IMR-90 (cell line): ENCODE measurements around the gene MFGE8. TPM values are rescaled to one million over a fixed set of nuclear protein-coding genes. Genes with fewer than 3 reads are reported as not detected.

Experiments used
- ATAC-seq: fragments of 200-7000 bp; cut with Tn5 transposase; 2 replicates; pipeline ENCODE4 v1.9.1; 2020; ENCODE audit warnings: low read depth, mild to moderate bottlenecking, moderate library complexity
- BruUV-seq: library from RNA; stranded (reverse); fragments of 400-500 nt; replicated peaks from 2 replicates; lab custom pipeline; 2021; lab: Mats Ljungman, UMichigan
- CTCF ChIA-PET: fragments of 300-600 bp; formaldehyde crosslinking; extraction: SDS; loops from one replicate; lab custom pipeline; 2021; ENCODE audit warnings: antibody characterized with exemption; lab: Yijun Ruan, JAX
- POLR2A ChIA-PET: fragments of 300-600 bp; sonication (Branson Sonifier 250); formaldehyde crosslinking; loops from one replicate; lab custom pipeline; 2022; ENCODE audit warnings: antibody characterized with exemption; ENCODE audit not compliant: unreplicated experiment; lab: Charles Lee
- DNase-seq: peaks from one replicate; pipeline ENCODE4 v3.0.0; 2013
- H2AFZ ChIP-seq: replicated peaks from 2 replicates; pipeline ENCODE3; 2013; ENCODE audit warnings: low read length, mild to moderate bottlenecking; ENCODE audit not compliant: poor library complexity
- H2AK5ac ChIP-seq: 2 replicates; pipeline ENCODE4 v1.6.1; 2013; ENCODE audit warnings: low read depth, low read length, inconsistent platforms
- H2AK9ac ChIP-seq: replicated peaks from 2 replicates; pipeline ENCODE3; 2013; ENCODE audit warnings: mild to moderate bottlenecking, low read depth, low read length, moderate library complexity; ENCODE audit not compliant: poor library complexity
- H2BK120ac ChIP-seq: 2 replicates; pipeline ENCODE4 v1.6.1; 2013; ENCODE audit warnings: low read depth, low read length, inconsistent platforms
- H2BK15ac ChIP-seq: 3 replicates; pipeline ENCODE4 v1.6.1; 2013; ENCODE audit warnings: low read depth, low read length, inconsistent platforms
- H2BK20ac ChIP-seq: 2 replicates; pipeline ENCODE4 v1.6.1; 2013; ENCODE audit warnings: low read depth, mild to moderate bottlenecking, inconsistent platforms, low read length, moderate library complexity
- H2BK5ac ChIP-seq: 2 replicates; pipeline ENCODE4 v1.6.1; 2013; ENCODE audit warnings: mild to moderate bottlenecking, low read depth, low read length, inconsistent platforms; ENCODE audit not compliant: poor library complexity, severe bottlenecking
- H3K14ac ChIP-seq: replicated peaks from 2 replicates; pipeline ENCODE4 v1.6.1; 2013; ENCODE audit warnings: low read depth, low read length, inconsistent platforms
- H3K18ac ChIP-seq: 2 replicates; pipeline ENCODE4 v1.6.1; 2013; ENCODE audit warnings: low read depth, low read length, control low read depth
- H3K23ac ChIP-seq: 2 replicates; pipeline ENCODE4 v1.6.1; 2013; ENCODE audit warnings: low read depth, low read length, inconsistent platforms
- H3K27ac ChIP-seq: 2 replicates; pipeline ENCODE4 v1.5.1; 2013; ENCODE audit warnings: mild to moderate bottlenecking, control low read depth, low read length; ENCODE audit not compliant: insufficient read depth
- H3K27me3 ChIP-seq: 2 replicates; pipeline ENCODE4 v1.6.1; 2013; ENCODE audit warnings: low read length; ENCODE audit not compliant: control insufficient read depth, insufficient read depth
- H3K36me3 ChIP-seq: 2 replicates; pipeline ENCODE4 v1.6.1; 2013; ENCODE audit warnings: low read length, mixed read lengths; ENCODE audit not compliant: control insufficient read depth, insufficient read depth
- H3K4ac ChIP-seq: 2 replicates; pipeline ENCODE4 v1.6.1; 2013; ENCODE audit warnings: low read depth, low read length, inconsistent platforms
- H3K4me1 ChIP-seq: 2 replicates; pipeline ENCODE4 v1.6.1; 2013; ENCODE audit warnings: low read length, mixed read lengths; ENCODE audit not compliant: control insufficient read depth, insufficient read depth
- H3K4me2 ChIP-seq: 2 replicates; pipeline ENCODE4 v1.6.1; 2013; ENCODE audit warnings: low read depth, mild to moderate bottlenecking, control low read depth, low read length, moderate library complexity
- H3K4me3 ChIP-seq: 2 replicates; pipeline ENCODE4 v1.5.1; 2013; ENCODE audit warnings: low read depth, mild to moderate bottlenecking, control low read depth, low read length, moderate library complexity; ENCODE audit not compliant: insufficient read depth
- H3K56ac ChIP-seq: 2 replicates; pipeline ENCODE4 v1.6.1; 2013; ENCODE audit warnings: low read length, inconsistent platforms; ENCODE audit not compliant: insufficient read depth; ENCODE audit errors: extremely low read depth
- H3K79me1 ChIP-seq, 2 experiments: 2 replicates each; pipeline ENCODE4 v1.6.1; 2013; ENCODE audit warnings: low read length in 2 of 2, inconsistent platforms in 1 of 2, low read depth in 1 of 2
- H3K9ac ChIP-seq: 2 replicates; pipeline ENCODE4 v1.6.1; 2013; ENCODE audit warnings: low read depth, low read length, control low read depth
- H3K9me1 ChIP-seq: 2 replicates; pipeline ENCODE4 v1.6.1; 2013; ENCODE audit warnings: low read length, inconsistent platforms; ENCODE audit not compliant: insufficient read depth
- H3K9me3 ChIP-seq: 2 replicates; pipeline ENCODE4 v1.6.1; 2013; ENCODE audit warnings: low read length; ENCODE audit not compliant: control insufficient read depth, insufficient read depth
- H4K20me1 ChIP-seq: 2 replicates; pipeline ENCODE4 v1.6.1; 2013; ENCODE audit warnings: low read length, inconsistent platforms; ENCODE audit not compliant: insufficient read depth
- H4K5ac ChIP-seq: 2 replicates; pipeline ENCODE4 v1.6.1; 2013; ENCODE audit warnings: mild to moderate bottlenecking, low read depth, low read length, control low read depth
- H4K8ac ChIP-seq, 2 experiments: 2 replicates each; pipeline ENCODE4 v1.6.1; 2013; ENCODE audit warnings: low read depth in 2 of 2, low read length in 2 of 2, control low read depth in 1 of 2, inconsistent platforms in 1 of 2
- H4K91ac ChIP-seq: 2 replicates; pipeline ENCODE4 v1.6.1; 2013; ENCODE audit warnings: low read depth, low read length, inconsistent platforms; ENCODE audit not compliant: insufficient read depth
- ELK1 ChIP-seq: fragments of 150-350 bp; IDR thresholded peaks from 2 replicates; pipeline ENCODE4 v1.6.1; 2016; ENCODE audit warnings: low read depth, mild to moderate bottlenecking, low read length, moderate library complexity, borderline replicate concordance
- MAFK ChIP-seq: IDR thresholded peaks from 2 replicates; pipeline ENCODE4 v1.6.1; 2012; ENCODE audit warnings: low read depth, low read length, improper control_type of control experiment
- WGBS, 2 experiments: methylation state at CpG; one replicate each; pipeline versions ENCODE4 v1.1.5 to v1.1.7; 2013; ENCODE audit warnings: missing lambda C conversion rate in 2 of 2; ENCODE audit not compliant: insufficient read length in 1 of 2; ENCODE audit errors: extremely low coverage in 2 of 2; 5-methylcytosine and 5-hydroxymethylcytosine counted together
- dilution Hi-C: fragments of 300-500 bp; cut with HindIII; formaldehyde crosslinking; loops from one replicate; pipeline ENCODE4 v1.14.3; 2018; ENCODE audit warnings: low sequenced_read_pairs; ENCODE audit not compliant: unreplicated experiment
- in situ Hi-C: fragments of 300-500 bp; cut with MboI; formaldehyde crosslinking; loops from 3 replicates; pipeline ENCODE4 v1.14.3; 2019; ENCODE audit warnings: low sequenced_read_pairs, inconsistent platforms, mixed read lengths
- intact Hi-C: fragments of 100-400 bp; cut with micrococcal nuclease; formaldehyde crosslinking; loops from 2 replicates; pipeline ENCODE4 v1.10.0; 2022
- polyA plus RNA-seq, 3 experiments: library from polyadenylated mRNA; depleted of rRNA; stranded (reverse); fragments of >200 nt; gene quantifications; 2 replicates each; pipeline ENCODE4 v1.2.3, GENCODE V29; 2012; ENCODE audit warnings: low replicate concordance in 1 of 3
- total RNA-seq: library from RNA; depleted of rRNA; stranded (reverse); fragments of >200 nt; gene quantifications from 2 replicates; pipeline ENCODE4 v1.2.3, GENCODE V29; 2012

Gene MFGE8
- total and polyA plus RNA-seq, 2 of the 4 experiments (the other 2 are of a cell fraction) = 232 to 1,912 TPM

DNA sequence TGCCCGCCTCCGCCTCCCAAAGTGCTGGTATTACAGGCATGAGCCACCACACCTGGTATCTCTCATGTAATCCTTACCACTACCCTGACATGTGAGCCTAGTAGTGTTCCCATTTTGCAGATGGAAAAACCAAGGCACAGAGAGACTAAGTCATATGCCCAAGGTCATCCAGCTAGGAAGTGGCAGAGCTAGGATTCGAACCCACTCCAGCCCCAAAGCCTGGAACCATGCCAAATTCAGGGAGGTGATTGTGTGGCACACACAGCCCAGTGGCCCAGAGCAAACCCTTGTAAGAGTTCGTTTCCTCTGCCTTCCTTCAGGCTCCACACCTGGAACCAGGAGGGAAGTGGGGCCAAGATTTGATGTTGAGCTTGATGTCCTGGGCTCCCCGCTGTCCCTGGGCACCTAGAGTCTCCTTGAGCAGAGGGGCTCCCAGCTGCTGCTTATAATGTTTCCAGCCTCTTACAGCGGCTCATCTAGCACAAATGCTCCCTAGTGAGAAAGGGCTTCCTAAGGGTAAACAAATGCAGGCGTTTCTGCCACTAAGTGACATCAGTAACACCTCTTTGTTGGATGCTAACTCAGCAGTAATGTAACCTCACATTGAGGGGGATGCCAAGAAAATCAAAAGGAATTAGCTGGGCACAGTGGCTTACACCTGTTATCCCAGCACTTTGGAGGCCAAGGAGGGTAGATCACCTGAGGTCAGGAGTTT lies 21.5 kb downstream of the MFGE8 start:
- Histone ChIP-seq H3K18ac (no peak overlapping the region), H2AK9ac (no peak overlapping the region), H4K20me1 (peaks cover 9% of the 10 kb centered on the region; the same call in 1 of the 2 replicates), H2BK120ac (no peak overlapping the region), H3K9ac (no peak overlapping the region), H3K79me1 (no peaks in the 10 kb centered on the region), H2AFZ (peak overlapping the region; percentile 0), H4K8ac (no peak overlapping the region), H2AK5ac (0 out of 2 replicates have a peak overlapping the region, but pooled peaks have one; percentile 26), H4K5ac (no peak overlapping the region), H3K9me1 (peaks cover 10% of the 10 kb centered on the region; the same call in 1 of the 2 replicates), H3K9me3 (no peaks in the 10 kb centered on the region), H3K36me3 (peaks cover 4% of the 10 kb centered on the region; the same call in 1 of the 2 replicates), H3K4me3 (no peak overlapping the region), H3K27me3 (no peaks in the 10 kb centered on the region), H4K91ac (no peak overlapping the region), H3K27ac (no peak overlapping the region), H2BK20ac (no peak overlapping the region), H3K14ac (no peak overlapping the region), H2BK15ac (no peak overlapping the region), H3K23ac (no peak overlapping the region), H3K56ac (no peak overlapping the region), H3K4me2 (no peak overlapping the region), H2BK5ac (no peak overlapping the region), H3K4ac (no peak overlapping the region), H3K4me1 (peaks cover 5% of the 10 kb centered on the region)
- 0% methylated on average over 1 of the region's 7 CpGs; no CpG with 5 or more reads in 1 of the 2 experiments for WGBS, 2 experiments
- no peak for ATAC-seq
- intact Hi-C loops = no loop called here
- CTCF ChIA-PET = interaction anchor here (0.6 to 1.9 kb wide), 2 partner anchors 13 to 87 kb away, joined by 3 to 10 read pairs; no protein-coding TSS in a partner anchor
- dilution Hi-C loops = no loop called here
- POLR2A ChIA-PET = interaction anchor here (0.6 kb wide), 1 partner anchor 23 kb away, joined by 3 read pairs; no protein-coding TSS in a partner anchor
- in situ Hi-C loops = no loop called here
- BruUV-seq = no TSS peak
- no peak for DNase-seq
- TF ChIP-seq ELK1 (no peak), MAFK (peak; percentile 29; the same call in 1 of the 2 replicates)
